Activated B cell treated with CpG ODN at 0.5 μM for 24 hours (primary cell): ENCODE data around the gene ANXA10. TPM values are rescaled to one million over a fixed set of nuclear protein-coding genes. Genes with fewer than 3 reads are reported as not detected.
"Not testable (repeated sequence)": the region's sequence is repeated elsewhere in the genome, so short reads cannot be mapped to it uniquely, and the experiment has no call there.

Source experiments
- ATAC-seq: fragments of 200-7000 bp; cut with Tn5 transposase; one replicate; pipeline ENCODE4 v1.10.0; 2021; ENCODE audit warnings: low read depth, mild to moderate bottlenecking, moderate library complexity
- CTCF ChIA-PET: fragments of 350-600 bp; sonication (Branson Sonifier 250); formaldehyde crosslinking; loops from one replicate; lab custom pipeline; 2021; ENCODE audit warnings: antibody characterized with exemption; lab: Charles Lee
- POLR2A ChIA-PET: fragments of 350-600 bp; sonication (Branson Sonifier 250); formaldehyde crosslinking; loops from one replicate; lab custom pipeline; 2021; ENCODE audit warnings: antibody characterized with exemption; lab: Charles Lee
- DNase-seq: peaks from one replicate; pipeline ENCODE4 v3.0.0; 2022
- H3K27ac Mint-ChIP-seq: one replicate; pipeline ENCODE4 v1.8.0; 2020; ENCODE audit warnings: mixed read lengths
- H3K27me3 Mint-ChIP-seq: one replicate; pipeline ENCODE4 v1.8.0; 2021; ENCODE audit warnings: mixed read lengths
- H3K36me3 Mint-ChIP-seq: one replicate; pipeline ENCODE4 v1.8.0; 2021; ENCODE audit warnings: low read depth, mixed read lengths
- H3K4me1 Mint-ChIP-seq: one replicate; pipeline ENCODE4 v1.8.0; 2021; ENCODE audit warnings: mixed read lengths
- H3K4me3 Mint-ChIP-seq: one replicate; pipeline ENCODE4 v1.8.0; 2020; ENCODE audit warnings: mild to moderate bottlenecking, mixed read lengths
- H3K9me3 Mint-ChIP-seq: one replicate; pipeline ENCODE4 v1.8.0; 2020; ENCODE audit warnings: mixed read lengths
- intact Hi-C: fragments of 100-400 bp; cut with micrococcal nuclease; formaldehyde crosslinking; loops from one replicate; pipeline ENCODE4 v1.15.1; 2024
- total RNA-seq: library from RNA; stranded (reverse); gene quantifications from 2 replicates; pipeline ENCODE4 v1.2.3, GENCODE V29; 2022
- TF ChIP-seq, protein P1 (sequence below): fragments of 200-600 bp; IDR thresholded peaks from one replicate; pipeline ENCODE4 v1.8.0; 2022; ENCODE audit warnings: antibody characterized with exemption, mild to moderate bottlenecking

Gene ANXA10
- total RNA-seq, 1 donor from 2014 or later = not detected

DNA sequence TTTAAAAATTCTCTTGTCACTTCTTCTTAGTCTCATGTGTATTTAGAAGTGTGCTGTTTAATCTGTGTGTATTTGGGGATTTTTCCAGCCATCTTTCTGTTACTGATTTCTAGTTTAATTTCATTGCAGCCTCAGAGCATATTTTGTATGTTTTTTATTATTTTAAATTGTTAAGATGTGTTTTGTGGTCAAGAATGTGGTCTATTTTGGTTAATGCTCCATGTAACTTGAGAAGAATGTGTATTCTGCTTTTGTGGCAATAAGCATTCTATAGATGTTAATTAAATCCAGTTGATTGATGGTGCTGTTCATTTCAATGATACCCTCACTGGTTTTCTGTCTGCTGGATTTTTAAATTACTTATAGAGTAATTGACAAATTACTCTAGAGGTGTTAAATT lies 38.9 kb downstream of the ANXA10 start:
- TF ChIP-seq, protein P1, sequence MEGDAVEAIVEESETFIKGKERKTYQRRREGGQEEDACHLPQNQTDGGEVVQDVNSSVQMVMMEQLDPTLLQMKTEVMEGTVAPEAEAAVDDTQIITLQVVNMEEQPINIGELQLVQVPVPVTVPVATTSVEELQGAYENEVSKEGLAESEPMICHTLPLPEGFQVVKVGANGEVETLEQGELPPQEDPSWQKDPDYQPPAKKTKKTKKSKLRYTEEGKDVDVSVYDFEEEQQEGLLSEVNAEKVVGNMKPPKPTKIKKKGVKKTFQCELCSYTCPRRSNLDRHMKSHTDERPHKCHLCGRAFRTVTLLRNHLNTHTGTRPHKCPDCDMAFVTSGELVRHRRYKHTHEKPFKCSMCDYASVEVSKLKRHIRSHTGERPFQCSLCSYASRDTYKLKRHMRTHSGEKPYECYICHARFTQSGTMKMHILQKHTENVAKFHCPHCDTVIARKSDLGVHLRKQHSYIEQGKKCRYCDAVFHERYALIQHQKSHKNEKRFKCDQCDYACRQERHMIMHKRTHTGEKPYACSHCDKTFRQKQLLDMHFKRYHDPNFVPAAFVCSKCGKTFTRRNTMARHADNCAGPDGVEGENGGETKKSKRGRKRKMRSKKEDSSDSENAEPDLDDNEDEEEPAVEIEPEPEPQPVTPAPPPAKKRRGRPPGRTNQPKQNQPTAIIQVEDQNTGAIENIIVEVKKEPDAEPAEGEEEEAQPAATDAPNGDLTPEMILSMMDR = no peak
- Mint-ChIP-seq H3K9me3 (no peaks in the 10 kb centered on the region), H3K36me3 (no peaks in the 10 kb centered on the region), H3K27me3 (peaks cover 6% of the 10 kb centered on the region), H3K4me3 (no peak overlapping the region), H3K4me1 (no peaks in the 10 kb centered on the region), H3K27ac (no peak overlapping the region)
- ATAC-seq (no peak), DNase-seq (no peak)
- ChIA-PET CTCF (no interaction called here), POLR2A (no interaction called here)
- intact Hi-C loops = no loop called here

DNA sequence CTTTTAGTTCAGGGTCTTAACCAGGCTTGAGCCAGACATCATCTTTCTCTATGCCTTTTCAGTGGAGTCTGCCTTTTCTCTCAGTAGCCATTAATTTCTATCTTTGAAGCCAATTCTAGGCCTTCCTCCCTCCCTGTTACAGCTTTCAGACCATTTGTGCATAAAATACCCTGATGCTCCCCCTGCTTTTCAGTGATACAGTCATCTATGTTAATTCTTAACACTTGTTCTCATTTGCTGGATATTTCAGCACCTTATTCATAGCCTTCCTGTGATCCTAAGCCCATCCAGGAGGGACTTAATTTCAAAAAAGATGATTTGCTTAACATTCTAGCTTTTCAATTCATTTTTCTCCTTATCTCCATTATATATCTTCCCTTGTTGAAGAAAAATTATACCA lies 42.3 kb downstream of the ANXA10 start:
- intact Hi-C loops = no loop called here
- TF ChIP-seq, protein P1 = no peak
- Mint-ChIP-seq H3K4me1 (no peaks in the 10 kb centered on the region), H3K27me3 (peaks cover 6% of the 10 kb centered on the region), H3K9me3 (peaks cover 2% of the 10 kb centered on the region), H3K27ac (no peak overlapping the region), H3K36me3 (no peaks in the 10 kb centered on the region), H3K4me3 (no peak overlapping the region)
- ChIA-PET POLR2A (no interaction called here), CTCF (no interaction called here)
- DNase-seq (no peak), ATAC-seq (no peak)

DNA sequence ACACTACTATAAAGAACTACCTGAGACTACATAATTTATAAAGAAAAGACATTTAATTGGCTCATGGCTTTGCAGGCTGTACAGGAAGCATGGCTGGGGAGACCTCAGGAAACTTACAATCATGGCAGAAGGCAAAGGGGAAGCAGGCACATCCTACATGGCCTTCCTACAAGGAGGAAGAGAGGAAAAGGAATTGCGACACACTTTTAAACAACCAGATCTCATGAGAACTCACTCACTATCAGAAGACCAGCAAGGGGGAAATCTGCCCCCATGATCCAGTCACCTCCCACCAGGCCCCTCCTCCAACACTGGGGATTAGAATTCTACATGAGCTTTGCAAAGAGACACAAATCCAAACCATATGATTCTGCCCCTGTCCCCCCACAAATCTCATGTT lies 43.5 kb downstream of the ANXA10 start:
- H3K27me3 Mint-ChIP-seq, intact Hi-C loops: not testable (repeated sequence)

DNA sequence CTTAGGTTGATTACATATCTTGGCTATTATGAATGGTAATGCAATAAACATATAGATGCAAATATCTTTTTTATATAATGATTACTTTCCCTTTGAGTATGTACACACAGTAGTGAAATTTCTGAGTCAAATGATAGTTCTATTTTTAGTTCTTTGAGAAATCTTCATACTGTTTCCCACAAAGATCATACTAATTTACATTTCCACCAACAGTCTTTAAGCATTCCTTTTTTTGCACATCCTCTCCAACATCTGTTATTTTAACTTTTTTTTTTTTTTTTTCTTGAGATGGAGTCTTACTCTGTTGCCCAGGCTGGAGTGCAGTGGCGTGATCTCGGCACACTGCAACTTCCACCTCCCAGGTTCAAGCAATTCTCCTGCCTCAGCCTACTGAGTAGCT lies 45.4 kb downstream of the ANXA10 start:
- H3K27me3 Mint-ChIP-seq, H3K36me3 Mint-ChIP-seq, H3K4me3 Mint-ChIP-seq, intact Hi-C loops, DNase-seq, H3K4me1 Mint-ChIP-seq, H3K27ac Mint-ChIP-seq, CTCF ChIA-PET, POLR2A ChIA-PET, ATAC-seq, H3K9me3 Mint-ChIP-seq: not testable (repeated sequence)

More for the DNA sequence above, 43.5 kb downstream of the ANXA10 start:
- H3K4me3 Mint-ChIP-seq, POLR2A ChIA-PET, H3K27ac Mint-ChIP-seq, ATAC-seq, CTCF ChIA-PET, H3K36me3 Mint-ChIP-seq, H3K4me1 Mint-ChIP-seq, DNase-seq, H3K9me3 Mint-ChIP-seq: not testable (repeated sequence)

DNA sequence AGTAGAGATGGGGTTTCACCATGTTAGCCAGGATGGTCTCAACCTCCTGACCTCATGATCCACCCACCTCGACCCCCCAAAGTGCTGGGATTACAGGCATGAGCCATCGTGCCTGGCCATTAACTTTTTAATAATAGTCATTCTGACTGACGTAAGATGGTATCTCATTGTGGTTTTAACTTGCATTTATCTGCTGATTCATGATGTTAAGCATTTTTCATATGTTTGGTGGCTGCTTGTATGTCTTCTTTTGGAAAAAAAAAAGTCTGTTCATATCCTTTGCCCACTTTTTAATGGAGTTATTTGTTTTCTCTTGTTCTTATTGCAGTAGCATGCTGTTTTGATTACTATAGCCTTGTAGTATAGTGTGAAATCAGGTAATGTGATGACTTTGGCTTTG lies 45.8 kb downstream of the ANXA10 start:
- CTCF ChIA-PET = no interaction called here
- no peaks in the 10 kb centered on the region for H3K36me3 Mint-ChIP-seq
- POLR2A ChIA-PET = no interaction called here
- intact Hi-C loops = no loop called here
- H3K27ac Mint-ChIP-seq = no peak overlapping the region
- no peak for ATAC-seq
- H3K4me3 Mint-ChIP-seq = no peak overlapping the region
- DNase-seq = no peak
- TF ChIP-seq, protein P1 = no peak
- H3K27me3 Mint-ChIP-seq = peaks cover 4% of the 10 kb centered on the region
- H3K9me3 Mint-ChIP-seq = peaks cover 2% of the 10 kb centered on the region
- no peaks in the 10 kb centered on the region for H3K4me1 Mint-ChIP-seq

DNA sequence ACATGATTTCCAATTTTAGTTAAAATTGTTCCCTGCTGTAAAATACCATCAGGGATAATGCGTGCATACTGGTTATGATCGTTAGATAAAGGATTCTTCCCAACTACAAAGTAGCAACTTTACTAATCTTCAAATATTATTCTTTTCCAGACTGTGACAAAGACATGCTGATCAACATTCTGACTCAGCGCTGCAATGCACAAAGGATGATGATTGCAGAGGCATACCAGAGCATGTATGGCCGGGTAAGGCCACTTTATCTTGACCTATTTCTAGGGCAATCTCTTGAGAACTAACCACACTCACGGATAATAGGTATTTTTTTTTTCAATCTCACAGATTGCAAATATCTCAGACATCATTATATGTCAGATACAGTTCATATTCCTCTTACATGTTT lies 47.0 kb downstream of the ANXA10 start:
- ChIA-PET POLR2A (no interaction called here), CTCF (no interaction called here)
- ATAC-seq = no peak
- no peaks in the 10 kb centered on the region for H3K4me1 Mint-ChIP-seq
- no peak overlapping the region for H3K27ac Mint-ChIP-seq
- intact Hi-C loops = no loop called here
- no peaks in the 10 kb centered on the region for H3K36me3 Mint-ChIP-seq
- TF ChIP-seq, protein P1 = no peak
- peaks cover 4% of the 10 kb centered on the region for H3K27me3 Mint-ChIP-seq
- H3K9me3 Mint-ChIP-seq = peaks cover 2% of the 10 kb centered on the region
- DNase-seq = no peak
- H3K4me3 Mint-ChIP-seq = no peak overlapping the region
